Activated T-helper 2 cell treated with anti-CD3 and anti-CD28 coated beads, Interferon-gamma antibody, Interleukin-2, Interleukin-4, amounts not matched to agents 10 μg/mL and 5 μg/mL and 100 μg/mL, durations not matched to agents 14 hours and 24 hours and 36 hours (primary cell): ENCODE measurements around the gene GAB2. TPM values are rescaled to one million over a fixed set of nuclear protein-coding genes. Genes with fewer than 3 reads are reported as not detected.
"Not testable (repeated sequence)": the region's sequence is repeated elsewhere in the genome, so short reads cannot be mapped to it uniquely, and the experiment has no call there.

ENCODE experiments used
- DNase-seq: peaks from one replicate; pipeline ENCODE4 v3.0.0; 2021; ENCODE audit warnings: low spot score
- H3K27ac Mint-ChIP-seq: one replicate; pipeline ENCODE4 v1.8.0; 2021; ENCODE audit warnings: mixed read lengths
- H3K27me3 Mint-ChIP-seq: one replicate; pipeline ENCODE4 v1.8.0; 2021; ENCODE audit warnings: low read depth, mixed read lengths
- H3K36me3 Mint-ChIP-seq: one replicate; pipeline ENCODE4 v1.8.0; 2021; ENCODE audit warnings: low read depth, mixed read lengths
- H3K4me1 Mint-ChIP-seq: one replicate; pipeline ENCODE4 v1.8.0; 2021; ENCODE audit warnings: low read depth, mixed read lengths
- H3K4me3 Mint-ChIP-seq: one replicate; pipeline ENCODE4 v1.8.0; 2021; ENCODE audit warnings: low read depth, mild to moderate bottlenecking, moderate library complexity, mixed read lengths
- H3K9me3 Mint-ChIP-seq: one replicate; pipeline ENCODE4 v1.8.0; 2021; ENCODE audit warnings: mixed read lengths
- intact Hi-C: fragments of 100-400 bp; cut with micrococcal nuclease; formaldehyde crosslinking; loops from one replicate; pipeline ENCODE4 v1.15.1; 2023
- total RNA-seq: library from RNA; stranded (reverse); gene quantifications from 2 replicates; pipeline ENCODE4 v1.2.3, GENCODE V29; 2022

Gene GAB2
- total RNA-seq, result 32.8 and 33.2 TPM in 2 replicates

- peaks cover 65% of the 10 kb centered on the region for H3K4me1 Mint-ChIP-seq
- H3K27me3 Mint-ChIP-seq, result no peaks in the 10 kb centered on the region
- DNase-seq, result peak; percentile 30
- H3K9me3 Mint-ChIP-seq, result no peaks in the 10 kb centered on the region
- peak within 1 kb of the TSS; percentile 96 for H3K27ac Mint-ChIP-seq
- H3K36me3 Mint-ChIP-seq, result peaks cover 19% of the 10 kb centered on the region
- peak within 1 kb of the TSS; percentile 95 for H3K4me3 Mint-ChIP-seq
- intact Hi-C loops, result loop anchor here (1.0 to 5.0 kb wide), 6 partner anchors 10 to 280 kb away; partner anchors contain the start of genes ALG8, KCTD21 and USP35
Observed at GRCh38 chr11:78417175-78417887, at the start of gene GAB2. Gene GAB2, minus strand, starts transcription at chr11:78417820. Its CDS starts 100 bp downstream, at chr11:78417720.

- DNase-seq, result no peak
- Mint-ChIP-seq H3K4me3 (no peak overlapping the region), H3K36me3 (peaks cover 35% of the 10 kb centered on the region), H3K27ac (no peak overlapping the region), H3K27me3 (no peaks in the 10 kb centered on the region), H3K9me3 (peaks cover 4% of the 10 kb centered on the region), H3K4me1 (peaks cover 27% of the 10 kb centered on the region)
- intact Hi-C loops, result loop anchor here (5.0 kb wide), 1 partner anchor 95 kb away; no protein-coding TSS in a partner anchor
Observed at GRCh38 chr11:78467370-78467769, 49.8 kb upstream of the GAB2 start.

GRCh38 chr11:78465169-78465942 lies 47.7 kb upstream of the GAB2 start:
- Mint-ChIP-seq H3K4me1 (peaks cover 41% of the 10 kb centered on the region), H3K4me3 (peak overlapping the region; percentile 52), H3K36me3 (peaks cover 44% of the 10 kb centered on the region), H3K9me3 (no peaks in the 10 kb centered on the region), H3K27me3 (no peaks in the 10 kb centered on the region), H3K27ac (peak overlapping the region; percentile 70)
- DNase-seq, result peak; percentile 63
- intact Hi-C loops, result loop anchor here (2.0 to 5.0 kb wide), 3 partner anchors 37 to 97 kb away; no protein-coding TSS in a partner anchor

GRCh38 chr11:78464787-78465168 lies 47.2 kb upstream of the GAB2 start:
- Mint-ChIP-seq H3K4me1 (peaks cover 45% of the 10 kb centered on the region), H3K36me3 (peaks cover 50% of the 10 kb centered on the region), H3K27ac (peak overlapping the region; percentile 85)
- H3K9me3 Mint-ChIP-seq, H3K27me3 Mint-ChIP-seq, H3K4me3 Mint-ChIP-seq, DNase-seq: not testable (repeated sequence)
- intact Hi-C loops, result loop anchor here (2.0 to 5.0 kb wide), 3 partner anchors 36 to 98 kb away; no protein-coding TSS in a partner anchor

GRCh38 chr11:78460471-78460870 lies 42.9 kb upstream of the GAB2 start:
- Mint-ChIP-seq H3K4me1 (peaks cover 46% of the 10 kb centered on the region), H3K4me3 (no peak overlapping the region), H3K27ac (peak overlapping the region; percentile 8), H3K36me3 (peaks cover 75% of the 10 kb centered on the region), H3K27me3 (no peaks in the 10 kb centered on the region), H3K9me3 (peaks cover 7% of the 10 kb centered on the region)
- DNase-seq, result no peak
- intact Hi-C loops, result no loop called here

- intact Hi-C loops, result no loop called here
- peaks cover 78% of the 10 kb centered on the region for H3K36me3 Mint-ChIP-seq
Observed at GRCh38 chr11:78459738-78460137, 42.1 kb upstream of the GAB2 start.

GRCh38 chr11:78457448-78457847 lies 39.8 kb upstream of the GAB2 start:
- peaks cover 54% of the 10 kb centered on the region for H3K4me1 Mint-ChIP-seq
- no peak overlapping the region for H3K4me3 Mint-ChIP-seq
- intact Hi-C loops, result no loop called here

More at GRCh38 chr11:78459738-78460137, 42.1 kb upstream of the GAB2 start:
- Mint-ChIP-seq H3K4me3 (no peak overlapping the region), H3K9me3 (peaks cover 7% of the 10 kb centered on the region), H3K27ac (no peak overlapping the region), H3K27me3 (no peaks in the 10 kb centered on the region), H3K4me1 (peaks cover 47% of the 10 kb centered on the region)
- DNase-seq, result no peak

GRCh38 chr11:78453140-78453935 lies 35.7 kb upstream of the GAB2 start:
- Mint-ChIP-seq H3K4me3 (no peak overlapping the region), H3K27me3 (no peaks in the 10 kb centered on the region), H3K9me3 (no peaks in the 10 kb centered on the region), H3K27ac (peak overlapping the region; percentile 68), H3K4me1 (peaks cover 48% of the 10 kb centered on the region), H3K36me3 (peaks cover 61% of the 10 kb centered on the region)
- DNase-seq, result no peak
- intact Hi-C loops, result no loop called here

More at GRCh38 chr11:78457448-78457847, 39.8 kb upstream of the GAB2 start:
- DNase-seq, result no peak
- Mint-ChIP-seq H3K36me3 (peaks cover 82% of the 10 kb centered on the region), H3K27me3 (no peaks in the 10 kb centered on the region), H3K9me3 (peaks cover 7% of the 10 kb centered on the region), H3K27ac (no peak overlapping the region)

- Mint-ChIP-seq H3K9me3 (no peaks in the 10 kb centered on the region), H3K4me3 (no peak overlapping the region), H3K27ac (no peak overlapping the region), H3K4me1 (peaks cover 41% of the 10 kb centered on the region), H3K27me3 (no peaks in the 10 kb centered on the region), H3K36me3 (peaks cover 50% of the 10 kb centered on the region)
- no peak for DNase-seq
- intact Hi-C loops, result no loop called here
Observed at GRCh38 chr11:78451371-78452150, 33.9 kb upstream of the GAB2 start.

- Mint-ChIP-seq H3K36me3 (peaks cover 51% of the 10 kb centered on the region), H3K4me3 (no peak overlapping the region), H3K4me1 (peaks cover 41% of the 10 kb centered on the region), H3K9me3 (no peaks in the 10 kb centered on the region), H3K27me3 (no peaks in the 10 kb centered on the region), H3K27ac (no peak overlapping the region)
- intact Hi-C loops, result no loop called here
- DNase-seq, result no peak
Observed at GRCh38 chr11:78450866-78451265, 33.2 kb upstream of the GAB2 start.

GRCh38 chr11:78449866-78450265 lies 32.2 kb upstream of the GAB2 start:
- DNase-seq, result no peak
- intact Hi-C loops, result no loop called here
- H3K9me3 Mint-ChIP-seq, result no peaks in the 10 kb centered on the region
- peaks cover 39% of the 10 kb centered on the region for H3K4me1 Mint-ChIP-seq
- peaks cover 42% of the 10 kb centered on the region for H3K36me3 Mint-ChIP-seq
- no peaks in the 10 kb centered on the region for H3K27me3 Mint-ChIP-seq
- H3K27ac Mint-ChIP-seq, result no peak overlapping the region
- H3K4me3 Mint-ChIP-seq, result no peak overlapping the region

GRCh38 chr11:78446210-78446609 lies 28.6 kb upstream of the GAB2 start:
- intact Hi-C loops, result no loop called here
- Mint-ChIP-seq H3K4me3 (no peak overlapping the region), H3K4me1 (peaks cover 15% of the 10 kb centered on the region), H3K27me3 (no peaks in the 10 kb centered on the region), H3K9me3 (no peaks in the 10 kb centered on the region), H3K27ac (no peak overlapping the region), H3K36me3 (peaks cover 39% of the 10 kb centered on the region)
- DNase-seq, result no peak
